Gastrocnemius medialis (tissue), 4 donors: ENCODE data around the gene CHL1. TPM values are rescaled to one million over a fixed set of nuclear protein-coding genes. Genes with fewer than 3 reads are reported as not detected.

ENCODE experiments used
- ATAC-seq, 2 donors: fragments of 150-250 bp; one replicate each; pipeline ENCODE4 v1.9.1; 2016
- DNase-seq, 2 donors: peaks; one replicate each; pipeline ENCODE4 v3.0.0-alpha.2; 2019
- H3K27ac ChIP-seq, 4 donors: fragments of 200-600 bp; sonication (generic); 1 replicate in 1 of 4; 2 replicates in 3 of 4; pipeline ENCODE4 v1.5.1; 2016 to 2018; ENCODE audit warnings: mild to moderate bottlenecking in 2 of 4, moderate library complexity in 1 of 4
- H3K27me3 ChIP-seq, 3 donors: fragments of 200-600 bp; sonication (generic) in 2 of 3; 1 replicate in 1 of 3; 2 replicates in 2 of 3; pipeline versions ENCODE4 v1.5.1 to v1.6.0; 2016 to 2019; ENCODE audit warnings: mild to moderate bottlenecking in 1 of 3, moderate library complexity in 1 of 3
- H3K36me3 ChIP-seq, 2 donors: fragments of 200-600 bp; sonication (generic) in 1 of 2; one replicate each; pipeline ENCODE4 v1.5.1; 2017 to 2018
- H3K4me1 ChIP-seq, 2 donors: fragments of 200-600 bp; sonication (generic) in 1 of 2; one replicate each; pipeline ENCODE4 v1.5.1; 2016 to 2017; ENCODE audit warnings: mild to moderate bottlenecking in 2 of 2
- H3K4me3 ChIP-seq, 4 donors: fragments of 200-600 bp; sonication (generic) in 3 of 4; 1 replicate in 1 of 4; 2 replicates in 3 of 4; pipeline ENCODE4 v1.5.1; 2016 to 2019; ENCODE audit warnings: mild to moderate bottlenecking in 2 of 4
- H3K9me3 ChIP-seq, 3 donors: fragments of 200-600 bp; sonication (generic) in 2 of 3; 1 replicate in 1 of 3; 2 replicates in 2 of 3; pipeline ENCODE4 v1.5.1; 2016 to 2019
- CTCF ChIP-seq, 5 experiments: fragments of 450-650 bp in 3 of 5; fragments of 200-600 bp in 2 of 5; sonication (generic) in 2 of 5; IDR thresholded peaks in 4 of 5; conservative IDR thresholded peaks in 1 of 5; 1 replicate in 4 of 5; 2 replicates in 1 of 5; pipeline ENCODE4 v1.5.1; 2016 to 2019; ENCODE audit warnings: antibody characterized with exemption in 5 of 5, mild to moderate bottlenecking in 3 of 5, moderate library complexity in 3 of 5
- POLR2A ChIP-seq, 2 donors: fragments of 450-650 bp; IDR thresholded peaks; one replicate each; pipeline ENCODE4 v1.6.1; 2017; ENCODE audit warnings: antibody characterized with exemption in 2 of 2, mild to moderate bottlenecking in 2 of 2, moderate library complexity in 2 of 2
- in situ Hi-C, 4 donors: fragments of 200-750 bp; cut with MboI; loops; one replicate each; pipeline versions ENCODE4 v1.15.0 to v1.8.0; 2017; ENCODE audit warnings: low sequenced_read_pairs in 4 of 4
- intact Hi-C: fragments of 100-400 bp; cut with DNase I; formaldehyde crosslinking; loops from one replicate; pipeline ENCODE4 v1.15.1; 2023; ENCODE audit warnings: low total_unique reads
- total RNA-seq, 4 donors: library from RNA; depleted of rRNA; stranded (reverse); fragments of >200 nt; gene quantifications; one replicate each; pipeline versions ENCODE4 v1.1.0 to v1.2.3, GENCODE V29; 2016

CHL1 gene
- total RNA-seq, 4 donors from 2014 or later, result 0.36 to 2.9 (median 1.8) TPM

- H3K4me1 ChIP-seq, result no peaks in the 10 kb centered on the region
- H3K4me3 ChIP-seq, result no peak overlapping the region
- ATAC-seq, result no peak
- in situ Hi-C loops, result no loop called here
- DNase-seq, result no peak
- H3K27ac ChIP-seq, result no peak overlapping the region
- H3K36me3 ChIP-seq, result no peaks in the 10 kb centered on the region
- TF ChIP-seq CTCF (IDR thresholded peaks at IDR 0.05 in 4 of 5, conservative IDR thresholded peaks at IDR 0.05 in 1 of 5), result no peak
- no peak for TF ChIP-seq POLR2A (IDR thresholded peaks at IDR 0.05)
- intact Hi-C loops, result no loop called here
- no peaks in the 10 kb centered on the region for H3K9me3 ChIP-seq
- no peaks in the 10 kb centered on the region for H3K27me3 ChIP-seq
Measured at GRCh38 chr3:411226-411625, 214.7 kb downstream of the CHL1 start.

GRCh38 chr3:414063-414462 lies 217.5 kb downstream of the CHL1 start:
- no peak for TF ChIP-seq POLR2A (IDR thresholded peaks at IDR 0.05)
- peak in 2 of 5 experiments; percentile 18 to 29 for TF ChIP-seq CTCF (IDR thresholded peaks at IDR 0.05 in 4 of 5, conservative IDR thresholded peaks at IDR 0.05 in 1 of 5)
- in situ Hi-C loops, result no loop called here
- Histone ChIP-seq H3K36me3 (no peaks in the 10 kb centered on the region), H3K27me3 (no peaks in the 10 kb centered on the region), H3K27ac (no peak overlapping the region), H3K4me1 (no peaks in the 10 kb centered on the region), H3K9me3 (no peaks in the 10 kb centered on the region), H3K4me3 (no peak overlapping the region)
- DNase-seq, result no peak
- ATAC-seq, result no peak
- intact Hi-C loops, result no loop called here

- TF ChIP-seq CTCF (IDR thresholded peaks at IDR 0.05 in 4 of 5, conservative IDR thresholded peaks at IDR 0.05 in 1 of 5), result no peak
- no peak for TF ChIP-seq POLR2A (IDR thresholded peaks at IDR 0.05)
- Histone ChIP-seq H3K4me3 (no peak overlapping the region), H3K27me3 (no peaks in the 10 kb centered on the region), H3K9me3 (no peaks in the 10 kb centered on the region), H3K36me3 (no peaks in the 10 kb centered on the region), H3K27ac (no peak overlapping the region), H3K4me1 (no peaks in the 10 kb centered on the region)
- DNase-seq, result no peak
- in situ Hi-C loops (no loop called here), intact Hi-C loops (no loop called here)
- no peak for ATAC-seq
Measured at GRCh38 chr3:418239-418929, 221.8 kb downstream of the CHL1 start.

GRCh38 chr3:420584-420983 lies 224.0 kb downstream of the CHL1 start:
- Histone ChIP-seq H3K27ac (no peak overlapping the region), H3K36me3 (no peaks in the 10 kb centered on the region), H3K4me3 (no peak overlapping the region), H3K9me3 (no peaks in the 10 kb centered on the region), H3K4me1 (no peaks in the 10 kb centered on the region), H3K27me3 (no peaks in the 10 kb centered on the region)
- no peak for DNase-seq
- intact Hi-C loops, result no loop called here
- in situ Hi-C loops, result no loop called here
- TF ChIP-seq CTCF (IDR thresholded peaks at IDR 0.05 in 4 of 5, conservative IDR thresholded peaks at IDR 0.05 in 1 of 5) (no peak), POLR2A (IDR thresholded peaks at IDR 0.05) (no peak)
- ATAC-seq, result no peak

- H3K27me3 ChIP-seq, result no peaks in the 10 kb centered on the region
- ATAC-seq, result no peak
- intact Hi-C loops (no loop called here), in situ Hi-C loops (no loop called here)
- H3K36me3 ChIP-seq, result no peaks in the 10 kb centered on the region
- no peaks in the 10 kb centered on the region for H3K9me3 ChIP-seq
- no peak for DNase-seq
- no peak for TF ChIP-seq POLR2A (IDR thresholded peaks at IDR 0.05)
- no peak for TF ChIP-seq CTCF (IDR thresholded peaks at IDR 0.05 in 4 of 5, conservative IDR thresholded peaks at IDR 0.05 in 1 of 5)
- no peak overlapping the region for H3K4me3 ChIP-seq
- no peaks in the 10 kb centered on the region for H3K4me1 ChIP-seq
- no peak overlapping the region for H3K27ac ChIP-seq
Measured at GRCh38 chr3:425079-425478, 228.5 kb downstream of the CHL1 start.
